SK-N-SH (cell line): ENCODE data around the gene PRRG4. TPM values are rescaled to one million over a fixed set of nuclear protein-coding genes. Genes with fewer than 3 reads are reported as not detected.

Experiments used
- CTCF ChIA-PET: fragments of 300-600, 350-600 bp; formaldehyde crosslinking; extraction: SDS; loops from one replicate; lab custom pipeline; 2021; lab: Yijun Ruan, JAX
- POLR2A ChIA-PET: fragments of 350-600 bp; sonication (Branson Sonifier 250); formaldehyde crosslinking; extraction: SDS; loops from one replicate; lab custom pipeline; 2020; ENCODE audit warnings: antibody characterized with exemption, inconsistent platforms; lab: Yijun Ruan, JAX
- DNase-seq: peaks from one replicate; pipeline ENCODE4 v3.0.0; 2012
- H2AFZ ChIP-seq: fragments of 200-600 bp; sonication (generic); 2 replicates; pipeline ENCODE4 v1.8.1; 2016; ENCODE audit warnings: antibody characterized with exemption, mild to moderate bottlenecking, low read depth
- H3F3A ChIP-seq: fragments of 200-600 bp; sonication (generic); replicated peaks from 2 replicates; pipeline ENCODE3; 2016; ENCODE audit warnings: antibody characterized with exemption, mild to moderate bottlenecking; ENCODE audit not compliant: insufficient read depth
- H3K27ac ChIP-seq, 2 experiments: fragments of 200-500 bp in 1 of 2; fragments of 200-600 bp in 1 of 2; sonication (Bioruptor generic) in 1 of 2; sonication (generic), shearing (Covaris generic) in 1 of 2; 2 replicates each; pipeline versions ENCODE4 v1.5.1 to v1.6.1; 2014 to 2016; ENCODE audit warnings: low read depth in 2 of 2, inconsistent platforms in 1 of 2, low read length in 1 of 2, mild to moderate bottlenecking in 1 of 2, mixed read lengths in 1 of 2
- H3K27me3 ChIP-seq: fragments of 200-600 bp; sonication (generic), shearing (Covaris generic); 2 replicates; pipeline ENCODE4 v1.6.1; 2016; ENCODE audit warnings: mixed run types; ENCODE audit not compliant: insufficient read depth
- H3K36me3 ChIP-seq, 2 experiments: fragments of 200-500 bp in 1 of 2; fragments of 200-600 bp in 1 of 2; sonication (Bioruptor generic) in 1 of 2; sonication (generic) in 1 of 2; replicated peaks in 1 of 2; 2 replicates each; pipeline versions ENCODE3 to v1.5.1; 2014 to 2016; ENCODE audit warnings: low read length in 1 of 2, mild to moderate bottlenecking in 1 of 2; ENCODE audit not compliant: insufficient read depth in 2 of 2, control insufficient read depth in 1 of 2
- H3K4me1 ChIP-seq, 2 experiments: fragments of 200-500 bp in 1 of 2; fragments of 200-600 bp in 1 of 2; sonication (Bioruptor generic) in 1 of 2; sonication (generic), shearing (Covaris generic) in 1 of 2; 2 replicates each; pipeline versions ENCODE4 v1.5.1 to v1.6.1; 2014 to 2016; ENCODE audit warnings: low read depth in 1 of 2, low read length in 1 of 2, mixed run types in 1 of 2; ENCODE audit not compliant: insufficient read depth in 2 of 2, control insufficient read depth in 1 of 2
- H3K4me2 ChIP-seq: fragments of 200-600 bp; sonication (generic), shearing (Covaris generic); 2 replicates; pipeline ENCODE4 v1.6.1; 2017; ENCODE audit warnings: mixed run types
- H3K4me3 ChIP-seq, 2 experiments: fragments of 200-500 bp in 1 of 2; fragments of 200-600 bp in 1 of 2; sonication (Bioruptor generic) in 1 of 2; sonication (generic), shearing (Covaris generic) in 1 of 2; 2 replicates each; pipeline versions ENCODE4 v1.5.1 to v1.8.1; 2014 to 2016; ENCODE audit warnings: low read depth in 2 of 2, inconsistent platforms in 1 of 2, low read length in 1 of 2, mild to moderate bottlenecking in 1 of 2, mixed read lengths in 1 of 2, moderate library complexity in 1 of 2
- H3K79me2 ChIP-seq: fragments of 200-600 bp; sonication (generic); 2 replicates; pipeline ENCODE4 v1.8.1; 2017; ENCODE audit warnings: mild to moderate bottlenecking; ENCODE audit not compliant: insufficient read depth
- H3K9ac ChIP-seq: fragments of 200-600 bp; sonication (generic); 2 replicates; pipeline ENCODE4 v1.6.1; 2017; ENCODE audit warnings: mixed run types
- H3K9me2 ChIP-seq: fragments of 200-600 bp; sonication (generic); 2 replicates; pipeline ENCODE4 v1.6.1; 2017; ENCODE audit warnings: mixed run types
- H3K9me3 ChIP-seq: fragments of 200-600 bp; sonication (generic); 2 replicates; pipeline ENCODE4 v1.6.1; 2017; ENCODE audit warnings: mixed run types, mild to moderate bottlenecking, moderate library complexity
- H4K20me1 ChIP-seq: fragments of 200-600 bp; sonication (generic); 2 replicates; pipeline ENCODE4 v1.6.1; 2017; ENCODE audit warnings: mild to moderate bottlenecking, mixed run types; ENCODE audit not compliant: insufficient read depth
- ELF1 ChIP-seq: IDR thresholded peaks from 2 replicates; pipeline ENCODE4 v1.4.0; 2012
- FOSL2 ChIP-seq: IDR thresholded peaks from 2 replicates; pipeline ENCODE4 v1.4.0; 2012; ENCODE audit warnings: low read depth, mild to moderate bottlenecking, moderate library complexity, borderline replicate concordance
- FOXM1 ChIP-seq: IDR thresholded peaks from 2 replicates; pipeline ENCODE4 v1.4.0; 2012; ENCODE audit warnings: low read depth, mild to moderate bottlenecking
- GATA2 ChIP-seq: sonication (generic); formaldehyde crosslinking; IDR thresholded peaks from 2 replicates; pipeline ENCODE4 v1.5.0; 2020; ENCODE audit warnings: mild to moderate bottlenecking, missing genetic modification reagents
- MXI1 ChIP-seq: IDR thresholded peaks from 2 replicates; pipeline ENCODE4 v1.6.1; 2012; ENCODE audit warnings: mild to moderate bottlenecking, low read depth, low read length, improper control_type of control experiment
- NFIC ChIP-seq: IDR thresholded peaks from 2 replicates; pipeline ENCODE4 v1.4.0; 2012; ENCODE audit warnings: borderline replicate concordance
- RAD21 ChIP-seq: IDR thresholded peaks from 2 replicates; pipeline ENCODE4 v1.6.1; 2012; ENCODE audit warnings: mild to moderate bottlenecking, low read length
- RXRA ChIP-seq: IDR thresholded peaks from 2 replicates; pipeline ENCODE4 v1.4.0; 2012; ENCODE audit warnings: low read depth, mild to moderate bottlenecking, borderline replicate concordance
- SMC3 ChIP-seq: IDR thresholded peaks from 2 replicates; pipeline ENCODE4 v1.6.1; 2012; ENCODE audit warnings: low read depth, low read length, improper control_type of control experiment
- TAF1 ChIP-seq: IDR thresholded peaks from 2 replicates; pipeline ENCODE4 v1.6.1; 2012; ENCODE audit warnings: low read depth, mild to moderate bottlenecking, low read length, moderate library complexity, borderline replicate concordance
- YY1 ChIP-seq: IDR thresholded peaks from 2 replicates; pipeline ENCODE4 v1.4.0; 2012; ENCODE audit warnings: low read depth, mild to moderate bottlenecking
- WGBS: methylation state at CpG from one replicate; pipeline ENCODE4 v1.1.6; 2017; ENCODE audit warnings: low lambda C conversion rate; 5-methylcytosine and 5-hydroxymethylcytosine counted together
- polyA plus RNA-seq, 3 experiments: library from polyadenylated mRNA; depleted of rRNA; stranded (reverse); fragments of >200 nt; gene quantifications; 2 replicates each; pipeline ENCODE4 v1.2.3, GENCODE V29; 2012
- TF ChIP-seq, protein P1 (sequence below): fragments of 150-350 bp; IDR thresholded peaks from 2 replicates; pipeline ENCODE4 v1.6.1; 2017; ENCODE audit warnings: antibody characterized with exemption, low read length, low read depth, borderline replicate concordance
- TF ChIP-seq, protein P2 (sequence below): IDR thresholded peaks from 2 replicates; pipeline ENCODE4 v1.6.1; 2012; ENCODE audit warnings: mild to moderate bottlenecking, low read depth, low read length, moderate library complexity

PRRG4 gene
- polyA plus RNA-seq, 1 of the 3 experiments (the other 2 are of a cell fraction), result 0.21 TPM

DNA sequence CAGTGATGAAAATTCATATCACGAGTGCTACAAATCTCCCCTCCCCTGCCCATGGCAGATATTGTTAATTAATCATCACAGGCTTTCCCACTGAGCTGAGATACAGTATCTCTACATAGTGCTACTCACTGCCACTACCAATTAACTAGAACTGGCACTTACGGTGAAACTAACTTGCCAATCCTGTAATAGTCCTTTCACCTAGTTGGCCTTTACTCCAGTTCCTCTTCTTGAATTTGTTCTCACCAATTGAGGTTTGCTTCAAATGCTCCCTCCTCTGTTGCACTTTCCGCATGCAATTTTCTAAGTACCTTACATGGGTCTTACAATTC lies 11.9 kb upstream of the PRRG4 start:
- no peaks in the 10 kb centered on the region for H3K9me3 ChIP-seq
- no peaks in the 10 kb centered on the region for H3K79me2 ChIP-seq
- H4K20me1 ChIP-seq, result no peaks in the 10 kb centered on the region
- H3K4me2 ChIP-seq, result no peak overlapping the region
- H3F3A ChIP-seq, result no peaks in the 10 kb centered on the region
- no peak overlapping the region for H3K27ac ChIP-seq
- H3K9ac ChIP-seq, result no peak overlapping the region
- no peaks in the 10 kb centered on the region for H3K9me2 ChIP-seq
- POLR2A ChIA-PET, result no interaction called here
- 58% methylated on average over 3 of the region's 3 CpGs for WGBS
- H3K36me3 ChIP-seq, result no peaks in the 10 kb centered on the region
- CTCF ChIA-PET, result no interaction called here
- no peak overlapping the region for H3K4me3 ChIP-seq
- TF ChIP-seq, protein P1, sequence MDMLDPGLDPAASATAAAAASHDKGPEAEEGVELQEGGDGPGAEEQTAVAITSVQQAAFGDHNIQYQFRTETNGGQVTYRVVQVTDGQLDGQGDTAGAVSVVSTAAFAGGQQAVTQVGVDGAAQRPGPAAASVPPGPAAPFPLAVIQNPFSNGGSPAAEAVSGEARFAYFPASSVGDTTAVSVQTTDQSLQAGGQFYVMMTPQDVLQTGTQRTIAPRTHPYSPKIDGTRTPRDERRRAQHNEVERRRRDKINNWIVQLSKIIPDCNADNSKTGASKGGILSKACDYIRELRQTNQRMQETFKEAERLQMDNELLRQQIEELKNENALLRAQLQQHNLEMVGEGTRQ, result no peak
- TF ChIP-seq RXRA, result no peak
- TF ChIP-seq, protein P2, sequence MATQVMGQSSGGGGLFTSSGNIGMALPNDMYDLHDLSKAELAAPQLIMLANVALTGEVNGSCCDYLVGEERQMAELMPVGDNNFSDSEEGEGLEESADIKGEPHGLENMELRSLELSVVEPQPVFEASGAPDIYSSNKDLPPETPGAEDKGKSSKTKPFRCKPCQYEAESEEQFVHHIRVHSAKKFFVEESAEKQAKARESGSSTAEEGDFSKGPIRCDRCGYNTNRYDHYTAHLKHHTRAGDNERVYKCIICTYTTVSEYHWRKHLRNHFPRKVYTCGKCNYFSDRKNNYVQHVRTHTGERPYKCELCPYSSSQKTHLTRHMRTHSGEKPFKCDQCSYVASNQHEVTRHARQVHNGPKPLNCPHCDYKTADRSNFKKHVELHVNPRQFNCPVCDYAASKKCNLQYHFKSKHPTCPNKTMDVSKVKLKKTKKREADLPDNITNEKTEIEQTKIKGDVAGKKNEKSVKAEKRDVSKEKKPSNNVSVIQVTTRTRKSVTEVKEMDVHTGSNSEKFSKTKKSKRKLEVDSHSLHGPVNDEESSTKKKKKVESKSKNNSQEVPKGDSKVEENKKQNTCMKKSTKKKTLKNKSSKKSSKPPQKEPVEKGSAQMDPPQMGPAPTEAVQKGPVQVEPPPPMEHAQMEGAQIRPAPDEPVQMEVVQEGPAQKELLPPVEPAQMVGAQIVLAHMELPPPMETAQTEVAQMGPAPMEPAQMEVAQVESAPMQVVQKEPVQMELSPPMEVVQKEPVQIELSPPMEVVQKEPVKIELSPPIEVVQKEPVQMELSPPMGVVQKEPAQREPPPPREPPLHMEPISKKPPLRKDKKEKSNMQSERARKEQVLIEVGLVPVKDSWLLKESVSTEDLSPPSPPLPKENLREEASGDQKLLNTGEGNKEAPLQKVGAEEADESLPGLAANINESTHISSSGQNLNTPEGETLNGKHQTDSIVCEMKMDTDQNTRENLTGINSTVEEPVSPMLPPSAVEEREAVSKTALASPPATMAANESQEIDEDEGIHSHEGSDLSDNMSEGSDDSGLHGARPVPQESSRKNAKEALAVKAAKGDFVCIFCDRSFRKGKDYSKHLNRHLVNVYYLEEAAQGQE, result no peak
- TF ChIP-seq GATA2 (CRISPR knock-in tag), result no peak
- no peak for TF ChIP-seq TAF1
- no peak for TF ChIP-seq YY1
- TF ChIP-seq ELF1, result no peak
- TF ChIP-seq SMC3, result no peak
- TF ChIP-seq MXI1, result no peak
- no peak for TF ChIP-seq FOSL2
- no peak for TF ChIP-seq RAD21
- TF ChIP-seq, all 33 proteins: peak for 0
- H2AFZ ChIP-seq, result no peak overlapping the region
- no peaks in the 10 kb centered on the region; the same call in 1 of the 2 replicates for H3K27me3 ChIP-seq
- no peak for DNase-seq
- H3K4me1 ChIP-seq, result peaks cover 0 to 4% of the 10 kb centered on the region in 2 experiments; a peak in 1 of 4 replicates

DNA sequence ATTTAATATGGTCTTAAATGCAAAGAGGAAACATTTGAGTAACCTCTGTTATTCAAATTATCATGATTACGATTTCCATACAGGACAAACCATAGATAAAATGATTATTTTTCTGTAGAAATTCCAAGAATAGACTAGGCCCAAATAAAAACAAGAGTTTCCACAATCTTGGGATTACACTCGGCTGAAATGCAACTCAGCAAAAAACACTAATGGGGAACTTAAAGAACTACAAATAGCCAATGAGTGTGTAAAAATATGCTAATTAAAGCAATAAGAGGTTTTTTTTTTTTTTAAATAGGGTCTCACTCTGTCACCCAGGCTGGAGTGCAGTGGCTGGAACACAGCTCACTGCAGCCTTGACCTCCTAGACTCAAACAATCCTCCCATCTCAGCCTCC lies 10.5 kb upstream of the PRRG4 start:
- no peaks in the 10 kb centered on the region for H3K9me3 ChIP-seq
- 63% methylated on average over 2 of the region's 2 CpGs for WGBS
- H3K36me3 ChIP-seq, result no peaks in the 10 kb centered on the region
- TF ChIP-seq, protein P2, result no peak
- no peak for TF ChIP-seq NFIC
- TF ChIP-seq FOXM1, result no peak
- H3K27ac ChIP-seq, result no peak overlapping the region
- H3K79me2 ChIP-seq, result no peaks in the 10 kb centered on the region
- ChIA-PET CTCF (no interaction called here), POLR2A (no interaction called here)
- H3K4me1 ChIP-seq, result peaks cover 0 to 4% of the 10 kb centered on the region in 2 experiments; a peak in 1 of 4 replicates
- no peak overlapping the region for H3K9ac ChIP-seq
- no peak overlapping the region for H3K4me3 ChIP-seq
- no peak for DNase-seq
- no peak overlapping the region for H3K4me2 ChIP-seq
- no peak overlapping the region for H2AFZ ChIP-seq
- no peaks in the 10 kb centered on the region for H3F3A ChIP-seq
- no peaks in the 10 kb centered on the region for H3K9me2 ChIP-seq
- H4K20me1 ChIP-seq, result no peaks in the 10 kb centered on the region
- H3K27me3 ChIP-seq, result no peaks in the 10 kb centered on the region; the same call in 1 of the 2 replicates
